ENCODE measurements around the gene CAMTA1.
A peak's percentile ranks its signal among the peaks of the same experiment; 100 is the strongest.
"Not testable (repeated sequence)": the region's sequence is repeated elsewhere in the genome, so short reads cannot be mapped to it uniquely, and the experiment has no call there.

Gene CAMTA1

DNA sequence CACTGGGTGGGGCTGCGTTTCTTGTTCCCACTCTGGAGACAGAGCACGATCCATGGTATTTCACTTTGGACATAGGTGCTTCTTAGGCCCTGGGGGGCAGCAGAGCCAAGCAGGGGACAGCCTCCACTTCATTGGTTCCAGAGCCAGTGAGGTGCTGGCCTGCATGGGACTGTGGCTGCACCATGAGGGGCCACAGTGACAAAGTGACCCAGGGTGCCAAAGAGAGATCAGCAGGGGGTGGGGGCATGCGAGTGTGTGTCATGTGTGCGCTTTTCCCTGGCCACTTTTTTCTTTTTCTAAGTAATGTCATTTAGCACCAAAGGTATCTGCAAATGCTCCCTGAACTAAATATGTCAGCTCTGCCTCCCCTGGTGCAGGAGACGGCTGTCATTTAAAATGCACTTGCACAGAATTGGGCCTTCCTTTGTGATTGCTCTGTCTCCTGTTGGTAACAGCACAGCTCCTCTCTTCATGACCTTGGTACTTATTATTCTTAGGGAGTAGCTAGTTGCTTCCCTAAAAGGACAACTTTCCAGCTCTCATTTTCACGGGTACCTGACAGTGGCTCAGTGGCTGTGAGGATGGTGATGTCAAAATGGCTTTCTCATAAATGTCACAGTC lies 910.4 kb downstream of the CAMTA1 start:
- no peak for DNase-seq

DNA sequence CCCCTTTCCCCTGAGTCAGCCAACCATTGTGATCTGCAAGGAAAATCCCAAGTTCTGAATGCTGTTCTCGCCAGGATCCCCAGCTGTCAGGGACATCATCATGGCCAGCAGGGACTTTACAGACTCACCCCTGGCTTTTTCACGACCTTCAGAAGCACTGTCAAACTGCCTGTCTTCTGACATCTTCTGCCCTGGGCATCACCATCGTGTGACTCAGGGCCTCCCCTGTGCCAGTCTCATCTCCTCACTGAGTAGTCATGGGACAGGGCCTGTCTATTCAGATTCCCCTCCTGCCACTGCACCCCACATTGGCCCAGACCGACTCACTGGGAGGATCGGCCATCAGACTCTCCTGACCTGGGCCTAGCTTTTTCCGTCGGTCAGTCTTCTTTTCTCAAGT lies 913.4 kb downstream of the CAMTA1 start:
- no peak for DNase-seq

DNA sequence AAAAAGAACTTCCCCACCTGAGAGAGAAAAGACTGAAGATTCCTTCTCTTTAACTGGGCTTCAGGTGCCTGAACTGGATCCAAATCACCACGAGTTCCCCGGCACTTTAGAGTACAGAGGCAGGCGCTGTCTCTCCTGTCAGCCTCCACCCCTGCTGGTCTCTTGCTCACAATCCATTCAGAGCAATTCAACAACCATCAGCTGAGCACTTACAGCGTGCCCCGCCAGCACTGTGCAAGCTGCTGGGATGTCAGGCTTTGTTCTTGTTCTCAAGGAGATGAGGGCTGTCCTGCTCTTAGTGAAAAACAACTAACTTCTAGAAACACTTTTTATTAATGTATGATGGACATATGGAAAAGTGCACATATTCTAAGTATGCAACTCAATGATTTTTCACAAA lies 917.1 kb downstream of the CAMTA1 start:
- DNase-seq: no peak

DNA sequence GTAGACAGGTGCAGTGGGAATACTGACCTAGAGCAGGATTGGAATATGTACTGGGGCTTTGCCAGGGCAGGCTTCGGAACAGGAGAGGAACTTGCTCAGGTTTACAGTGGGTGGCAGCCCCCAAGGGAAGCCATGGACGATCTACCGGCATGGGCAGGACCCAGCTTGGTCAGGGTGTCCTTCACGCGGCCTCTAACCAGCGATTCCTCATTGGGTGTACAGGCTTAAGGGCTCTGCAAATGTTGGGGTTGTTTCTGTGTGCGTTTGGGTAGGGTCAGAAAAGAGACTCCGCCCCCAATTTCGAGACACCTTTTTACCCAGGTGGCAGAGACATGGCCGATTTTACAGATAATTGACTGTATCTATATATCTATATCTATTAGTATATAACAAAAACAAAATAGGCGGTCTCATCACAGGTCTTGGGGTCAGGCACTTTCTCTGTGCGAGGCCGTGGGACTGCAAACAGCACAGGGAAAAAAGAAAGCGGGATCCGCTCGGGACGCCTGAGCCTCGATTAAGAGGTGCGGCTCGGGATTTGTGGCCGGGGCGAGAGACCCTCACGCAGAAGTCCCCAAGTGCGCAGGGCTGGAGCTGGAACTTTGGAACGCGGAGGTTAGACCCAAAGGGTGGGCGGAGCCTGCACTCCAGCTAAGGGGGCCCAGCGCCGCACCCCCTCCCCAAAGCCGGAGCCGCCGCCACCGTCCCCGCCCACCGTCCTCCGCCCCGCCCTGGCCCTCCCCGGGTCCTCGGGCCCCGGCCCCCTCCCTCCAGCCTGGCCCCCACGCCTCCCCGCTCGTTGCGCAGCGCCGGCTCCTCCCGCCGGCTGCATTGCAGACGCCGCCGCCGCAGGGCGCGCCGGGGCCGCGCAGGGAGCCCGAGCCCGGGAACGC lies 918.3 kb downstream of the CAMTA1 start:
- peak; percentile 12 for DNase-seq

DNA sequence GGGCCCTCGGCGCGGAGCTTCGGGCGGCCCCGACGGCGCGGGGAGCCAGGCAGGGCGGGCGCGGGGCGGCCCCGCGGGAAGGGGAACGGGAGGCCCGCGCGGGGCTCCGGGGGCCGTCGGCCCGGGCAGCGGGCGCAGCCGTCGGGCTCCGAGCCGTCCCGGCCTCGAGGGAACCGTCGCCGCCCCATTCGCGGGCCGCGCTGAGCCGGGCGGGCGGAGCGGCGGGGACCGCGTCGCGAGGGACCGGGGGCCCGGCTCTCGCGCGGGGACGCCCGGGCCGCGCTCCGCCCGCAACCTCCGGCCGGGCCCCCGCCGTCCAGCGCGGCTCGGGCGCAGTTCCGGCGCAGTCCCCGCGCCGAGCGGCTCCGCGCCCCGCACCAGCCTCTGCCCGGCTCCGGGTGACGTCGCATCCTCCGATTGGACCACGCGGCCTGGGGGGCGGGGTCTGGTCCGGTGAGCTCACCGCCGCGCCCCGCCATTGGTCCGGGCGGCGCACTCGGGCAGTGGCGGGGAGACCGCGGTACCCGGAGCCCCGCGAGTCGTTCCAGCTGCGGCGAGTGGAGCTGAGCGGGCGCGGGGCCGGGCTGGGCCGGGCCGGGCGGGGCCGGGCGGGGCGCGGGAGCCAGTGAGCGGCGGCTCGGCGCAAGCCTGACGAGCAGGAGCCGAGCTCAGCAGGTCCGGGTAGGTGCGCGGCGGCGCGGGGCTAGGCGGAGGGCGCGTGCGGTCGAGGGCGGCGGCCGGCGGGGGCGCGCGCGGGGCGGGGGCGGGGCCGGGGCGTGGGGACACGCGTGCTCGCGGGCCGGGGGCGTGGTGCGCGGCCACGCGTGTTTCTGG lies 919.2 kb downstream of the CAMTA1 start:
- peak; percentile 89 for DNase-seq

DNA sequence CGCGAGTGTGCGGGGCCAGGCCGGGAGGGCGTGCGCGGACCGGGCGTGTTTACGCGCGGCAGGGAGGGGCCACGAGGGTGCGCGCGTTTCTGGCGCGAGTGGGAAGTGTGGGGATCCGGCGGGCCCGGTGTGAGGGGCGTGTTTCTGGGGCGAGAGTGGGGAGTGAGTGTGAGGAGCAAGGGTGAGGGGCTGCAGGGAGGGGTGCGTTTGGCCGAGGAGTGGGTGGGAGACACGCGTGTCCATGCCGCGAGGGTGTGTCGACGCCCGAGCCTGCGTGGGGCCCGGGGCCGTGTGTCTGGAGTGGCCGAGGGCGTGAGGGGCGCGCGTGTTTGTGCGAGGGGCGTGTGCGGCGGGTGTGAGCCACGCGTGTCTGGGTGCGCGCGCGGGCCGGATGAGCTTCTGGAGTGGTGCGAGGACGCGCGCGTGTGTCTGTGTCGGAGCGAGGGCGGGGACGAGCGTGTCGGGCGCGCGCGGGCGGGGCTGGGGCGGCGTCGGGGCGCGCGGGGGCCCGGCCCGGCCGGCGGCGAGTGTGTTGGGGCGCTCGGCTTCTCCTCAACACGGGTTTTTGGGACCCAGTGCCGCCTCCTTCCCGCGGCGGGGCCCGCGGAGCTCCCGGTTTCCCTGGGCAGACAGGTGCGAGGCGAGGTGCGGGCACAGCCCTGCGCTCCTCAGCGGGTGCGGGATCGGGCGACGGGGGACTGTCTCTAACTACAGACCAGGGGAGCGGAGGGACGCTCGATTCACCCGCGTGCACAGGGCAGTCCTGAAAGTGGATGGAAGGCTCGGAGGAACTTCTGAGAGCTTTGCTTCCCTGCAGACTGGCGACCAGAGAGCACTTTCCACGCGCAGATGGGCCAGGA lies 920.0 kb downstream of the CAMTA1 start:
- peak; percentile 54 for DNase-seq

DNA sequence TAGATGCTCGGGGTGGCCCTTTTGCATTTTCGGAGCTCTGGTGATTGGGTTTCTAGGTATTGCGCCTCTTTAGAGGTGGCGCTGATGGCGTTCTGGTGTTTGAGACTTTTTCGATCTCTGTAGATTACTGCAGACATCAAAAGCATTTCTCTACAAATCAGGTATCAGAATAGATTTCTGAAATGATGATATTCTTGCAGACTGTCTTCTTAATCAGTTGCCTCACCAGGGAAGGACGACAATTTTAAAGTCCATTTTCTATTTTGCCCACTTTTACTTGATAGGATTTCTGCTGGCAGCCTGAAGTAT lies 920.6 kb downstream of the CAMTA1 start:
- DNase-seq: no peak

DNA sequence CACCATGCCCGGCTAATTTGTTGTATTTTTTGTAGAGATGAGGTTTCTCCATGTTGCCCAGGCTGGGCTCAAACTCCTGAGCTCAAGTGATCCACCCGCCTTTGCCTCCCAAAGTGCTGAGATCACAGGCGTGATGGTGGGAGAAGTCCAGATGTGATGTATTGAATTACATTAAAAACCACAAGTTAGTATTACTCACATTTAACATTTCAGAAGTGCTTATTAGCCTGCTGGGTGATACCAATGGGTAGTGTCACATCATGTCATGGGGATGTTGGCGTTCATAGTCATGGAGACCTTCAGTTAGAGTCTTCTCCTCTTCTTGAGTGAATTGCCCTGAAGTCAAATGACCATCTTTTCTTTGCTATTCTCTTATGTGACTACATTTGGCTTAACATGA lies 922.3 kb downstream of the CAMTA1 start:
- DNase-seq: no peak

DNA sequence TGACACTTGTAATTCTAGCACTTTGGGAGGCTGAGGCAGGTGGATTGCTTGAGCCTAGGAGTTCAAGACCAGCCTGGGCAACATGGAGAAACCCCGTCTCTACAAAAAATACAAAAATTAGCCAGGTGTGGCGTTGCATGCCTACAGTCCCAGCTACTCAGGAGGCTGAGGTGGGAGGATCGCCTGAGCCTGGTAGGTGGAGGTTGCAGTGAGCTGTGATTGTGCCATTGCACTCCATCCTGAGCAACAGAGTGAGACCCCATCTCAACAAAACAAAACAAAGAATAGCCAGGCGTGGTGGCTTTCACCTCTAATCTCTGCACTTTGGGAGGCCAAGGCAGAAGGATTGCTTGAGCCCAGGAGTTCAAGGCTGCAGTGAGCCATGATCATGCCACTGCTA lies 922.8 kb downstream of the CAMTA1 start:
- not testable (repeated sequence) for DNase-seq

DNA sequence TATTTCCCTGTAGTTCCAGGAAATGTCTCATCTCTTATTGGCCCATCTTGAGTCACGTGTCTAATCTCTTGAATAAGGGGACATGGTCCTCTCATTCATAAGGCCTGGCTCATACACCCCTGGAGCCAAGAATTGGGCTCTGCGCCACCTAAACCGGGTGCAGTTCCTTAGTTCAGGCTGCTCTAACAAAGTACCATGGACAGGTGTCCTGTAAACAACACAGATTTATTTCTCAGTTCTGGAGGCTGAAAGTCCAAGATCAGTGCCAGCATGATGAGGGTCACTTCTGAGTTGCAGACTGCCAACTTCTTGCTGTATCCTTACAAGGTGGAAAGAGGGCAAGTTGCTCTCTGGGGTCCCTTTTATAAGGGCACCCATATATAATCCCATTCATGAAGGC lies 925.6 kb downstream of the CAMTA1 start:
- DNase-seq: no peak

DNA sequence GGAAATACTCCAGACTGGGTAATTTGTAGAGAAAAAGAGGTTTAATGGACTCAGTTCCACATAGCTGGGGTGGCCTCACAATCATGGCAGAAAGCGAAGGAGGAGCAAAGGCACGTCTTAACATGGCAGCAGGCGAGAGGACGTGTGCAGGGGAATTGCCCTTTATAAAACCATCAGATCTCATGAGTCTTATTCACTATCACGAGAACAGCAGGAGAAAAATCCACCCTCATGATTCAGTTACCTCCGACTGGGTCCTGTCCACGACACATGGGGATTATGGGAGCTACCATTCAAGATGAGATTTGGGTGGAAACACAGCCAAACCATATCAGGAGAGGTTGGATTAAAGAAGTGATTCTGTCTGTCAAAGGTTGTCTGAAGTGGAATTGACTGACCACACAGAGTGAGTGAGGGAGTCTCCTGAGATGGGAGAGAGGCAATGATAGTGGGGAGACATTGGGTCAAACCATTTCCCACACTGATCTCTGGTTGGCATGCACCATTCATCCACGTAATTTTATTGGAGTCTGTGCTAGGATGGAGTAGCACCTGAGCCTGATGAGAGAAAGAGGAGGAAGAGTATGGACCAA lies 927.6 kb downstream of the CAMTA1 start:
- DNase-seq: no peak

DNA sequence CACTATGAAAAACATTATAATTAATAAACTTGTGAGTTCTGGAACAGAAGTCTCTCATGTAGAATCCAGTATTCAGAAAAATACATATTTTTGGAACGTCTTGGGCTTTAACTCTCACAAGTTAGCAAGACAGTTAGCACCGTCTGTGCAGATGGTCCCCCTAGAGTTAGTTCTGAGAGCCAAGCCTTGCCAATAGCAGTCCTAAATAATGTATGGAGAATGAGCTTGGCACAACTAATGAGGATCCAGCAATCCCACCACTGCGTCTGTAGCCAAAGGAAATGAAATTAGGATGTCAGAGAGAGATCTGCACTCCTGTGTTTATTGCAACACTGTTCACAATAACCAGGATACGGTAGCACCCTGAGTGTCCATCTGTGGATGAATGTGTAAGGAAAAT lies 931.3 kb downstream of the CAMTA1 start:
- DNase-seq: no peak

DNA sequence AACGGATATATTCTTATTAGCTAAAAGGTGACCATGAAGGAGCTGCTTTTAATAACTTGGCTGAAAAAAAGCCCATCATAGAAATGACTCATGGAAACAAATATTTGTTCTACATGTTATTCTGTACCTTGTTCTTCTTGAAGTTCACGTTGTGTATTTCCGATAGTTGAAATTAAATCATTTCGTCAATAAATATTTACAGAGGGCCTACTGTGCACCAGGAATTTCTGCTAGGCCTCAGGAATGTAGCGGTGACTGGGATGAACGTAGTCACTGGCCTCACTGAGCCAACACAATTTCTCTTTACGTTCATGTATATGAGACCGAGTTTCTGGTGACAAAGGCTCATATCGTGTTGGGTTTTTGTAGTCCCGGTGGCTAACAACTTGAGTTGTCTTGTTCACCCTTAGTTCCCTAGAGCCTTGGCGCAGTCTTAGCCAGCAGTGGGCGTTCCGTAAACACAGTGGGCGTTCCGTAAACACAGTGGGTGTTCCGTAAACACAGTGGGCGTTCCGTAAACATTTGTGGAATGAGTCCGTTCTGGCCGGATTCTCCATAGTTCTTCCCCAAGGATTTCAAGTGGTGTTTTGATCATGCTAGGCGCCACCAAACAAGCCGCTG lies 932.6 kb downstream of the CAMTA1 start:
- no peak for DNase-seq

DNA sequence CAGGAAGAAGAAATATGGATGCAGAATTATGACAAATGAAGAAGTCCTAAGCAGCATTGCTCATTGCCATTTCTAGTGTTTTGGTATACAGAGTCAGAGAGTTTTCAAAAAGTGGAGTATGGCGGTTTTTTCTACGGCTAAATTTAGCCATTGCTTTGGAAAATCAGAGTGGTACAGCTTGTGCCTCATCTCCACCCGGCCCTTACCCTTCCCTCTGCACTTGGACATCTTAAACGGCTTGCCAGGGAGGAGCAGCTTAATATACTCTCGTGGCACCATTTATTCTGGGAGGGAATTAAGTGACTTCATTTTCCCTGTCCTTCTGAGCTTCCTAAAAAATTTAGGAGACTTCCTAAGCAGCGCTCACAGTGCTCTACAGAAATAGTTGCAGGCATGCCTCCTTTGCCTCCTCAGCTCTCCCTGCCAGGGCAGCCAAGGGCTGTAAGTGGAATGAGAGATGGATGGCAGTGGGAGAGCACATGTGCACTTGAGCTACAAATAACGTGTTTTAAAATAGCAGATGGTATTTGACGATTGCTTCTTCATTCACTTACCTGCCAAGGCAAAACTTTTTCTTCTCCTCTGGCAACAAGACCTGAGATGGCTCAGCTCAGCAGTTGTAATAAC lies 934.3 kb downstream of the CAMTA1 start:
- DNase-seq: no peak

DNA sequence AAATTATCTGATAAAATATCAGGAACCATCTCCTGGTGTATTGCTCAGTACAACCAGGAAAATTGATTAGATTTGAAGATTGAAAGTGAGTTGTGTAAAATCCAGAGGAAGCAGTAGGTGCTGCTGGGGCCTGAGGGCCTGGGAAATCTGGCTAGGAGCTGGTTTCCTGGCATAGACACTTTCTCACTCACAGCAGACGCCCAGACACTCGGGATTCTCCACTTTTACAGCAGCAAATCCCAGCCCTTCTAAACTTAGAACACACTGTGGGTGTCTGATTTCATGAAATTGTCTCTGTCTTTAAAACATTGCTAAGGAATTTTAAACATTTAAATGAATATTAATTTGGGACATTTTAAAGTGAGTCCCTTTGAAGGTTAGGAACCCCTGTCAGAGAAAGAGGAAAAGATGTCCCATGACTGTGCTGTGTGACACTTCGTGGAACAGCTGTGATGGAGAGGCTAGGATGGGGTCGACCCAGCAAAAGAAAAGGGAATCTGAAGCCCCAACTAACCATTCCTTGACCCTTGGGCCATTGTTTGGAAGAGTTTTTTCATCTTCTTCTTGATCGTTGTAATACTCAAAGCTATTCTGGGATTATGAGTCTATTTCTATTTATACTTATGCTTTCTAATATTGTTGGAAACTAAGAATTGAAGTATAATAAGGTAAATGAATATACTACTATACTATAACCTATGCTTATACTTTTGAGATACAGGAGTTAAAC lies 936.9 kb downstream of the CAMTA1 start:
- no peak for DNase-seq

DNA sequence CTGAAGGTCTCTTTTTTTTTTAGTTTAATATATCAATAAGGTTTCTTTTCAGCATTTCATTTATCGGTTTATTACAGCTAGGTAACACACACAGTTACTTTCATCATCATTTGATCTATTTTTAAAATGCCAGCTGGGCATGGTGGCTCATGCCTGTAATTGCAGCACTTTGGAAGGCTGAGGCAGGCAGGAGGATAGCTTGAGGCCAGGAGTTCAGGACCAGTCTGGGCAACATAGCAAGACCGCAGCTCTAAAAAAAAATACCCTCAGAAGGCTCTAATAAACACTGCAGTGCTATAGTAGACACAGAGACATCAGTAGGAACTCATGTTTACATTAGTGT lies 937.4 kb downstream of the CAMTA1 start:
- no peak for DNase-seq

DNA sequence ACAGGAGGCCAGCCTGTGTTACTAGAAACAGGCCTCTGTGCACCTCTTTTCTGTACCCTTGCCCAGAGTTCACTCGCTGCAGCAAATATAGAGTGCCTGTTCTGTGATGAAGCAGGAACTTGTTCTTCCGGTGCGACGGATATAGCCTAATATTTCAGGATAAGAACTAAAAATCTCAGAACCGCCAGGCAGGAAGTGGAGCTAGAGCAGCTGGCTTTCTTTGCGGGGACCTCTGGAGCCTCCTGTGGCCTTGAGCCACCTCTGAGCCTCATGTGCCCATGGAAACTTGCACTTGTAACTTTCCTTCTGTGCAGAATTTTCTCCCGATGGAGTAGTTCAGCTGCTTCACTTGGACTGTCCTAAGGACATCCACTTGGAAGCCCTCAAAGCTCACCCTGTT lies 941.4 kb downstream of the CAMTA1 start:
- DNase-seq: no peak

DNA sequence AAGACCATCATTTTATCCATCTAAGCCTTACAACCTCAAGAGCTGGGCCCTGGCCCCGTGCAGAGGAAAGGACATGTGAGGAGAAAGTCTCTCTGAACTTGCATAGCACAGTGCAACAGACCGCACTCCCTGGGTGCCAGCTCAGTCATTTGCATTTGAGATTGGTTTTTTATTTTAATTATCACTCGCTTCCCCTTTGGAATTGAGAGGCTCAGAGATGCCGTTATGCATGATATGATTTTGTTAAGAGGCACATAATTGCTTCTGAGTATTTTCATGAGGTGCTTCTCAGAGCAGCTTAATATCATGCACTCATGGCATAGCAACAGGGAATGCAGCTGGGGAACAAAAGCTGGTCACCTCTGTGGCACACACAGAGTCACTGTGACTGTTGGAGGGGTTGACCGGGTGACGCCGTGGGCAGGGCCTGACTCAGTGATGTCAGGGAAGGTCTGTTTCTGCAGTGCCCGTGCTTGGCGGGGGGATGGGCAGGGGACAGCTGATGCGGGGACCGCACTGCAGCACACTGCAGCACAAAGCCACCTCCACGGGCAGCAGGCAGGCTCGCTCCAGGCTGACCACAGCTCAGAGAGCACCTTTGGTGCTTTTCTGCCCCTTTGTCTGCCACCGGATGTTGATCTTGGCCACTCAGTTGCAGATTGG lies 942.7 kb downstream of the CAMTA1 start:
- DNase-seq: no peak

DNA sequence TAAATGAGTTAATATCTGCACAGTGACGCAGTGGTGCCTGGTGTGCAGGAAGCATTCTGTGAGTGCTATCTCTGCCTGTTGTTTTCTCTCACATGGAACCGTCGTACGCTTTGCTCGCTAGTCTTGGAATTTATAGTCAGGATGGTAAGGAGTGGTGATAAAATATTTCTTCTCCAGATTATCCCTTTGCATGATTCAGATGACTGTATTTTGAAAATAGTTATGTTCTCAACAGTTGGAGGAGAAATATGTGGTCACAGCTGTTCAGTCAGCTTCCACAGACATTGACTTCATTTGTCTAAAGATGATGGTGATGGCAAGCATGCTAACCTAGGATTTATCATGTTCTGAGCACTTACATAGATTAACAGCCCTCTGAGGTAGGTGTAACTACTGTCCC lies 944.5 kb downstream of the CAMTA1 start:
- no peak for DNase-seq

DNA sequence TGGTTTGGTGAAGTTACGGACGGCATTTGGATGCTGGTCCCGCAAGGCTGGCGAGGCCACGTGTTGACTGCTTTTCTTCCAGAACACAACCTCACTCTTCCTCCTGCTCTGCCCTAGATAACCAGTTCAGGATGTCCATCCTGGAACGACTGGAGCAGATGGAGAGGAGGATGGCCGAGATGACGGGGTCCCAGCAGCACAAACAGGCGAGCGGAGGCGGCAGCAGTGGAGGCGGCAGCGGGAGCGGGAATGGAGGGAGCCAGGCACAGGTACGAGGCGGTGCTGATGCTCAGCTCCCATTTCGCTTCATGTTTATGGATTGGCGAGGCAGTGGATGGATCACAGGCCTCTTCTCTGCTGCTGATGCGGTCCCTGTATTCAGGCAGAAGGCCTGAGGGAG lies 947.1 kb downstream of the CAMTA1 start:
- no peak for DNase-seq
